NCI-H2227 treated with DMSO at 0.1 percent for 48 hours (cell line): ENCODE data around the gene CSGALNACT2.
"Not testable (repeated sequence)": the region's sequence is repeated elsewhere in the genome, so short reads cannot be mapped to it uniquely, and the experiment has no call there.

Experiments used
- DNase-seq: peaks from one replicate; lab custom pipeline; 2025; lab: John Stamatoyannopoulos, UW

Gene CSGALNACT2

GRCh38 chr10:43125274-43125845, 12.9 kb upstream of the CSGALNACT2 start:
- DNase-seq: no peak

- DNase-seq: no peak
These were observed 12.1 kb upstream of the CSGALNACT2 start for GRCh38 chr10:43125881-43126731.

GRCh38 chr10:43126759-43127424, 11.4 kb upstream of the CSGALNACT2 start:
- DNase-seq: no peak

GRCh38 chr10:43127442-43127841, 10.8 kb upstream of the CSGALNACT2 start:
- DNase-seq: no peak

- DNase-seq: no peak
These were observed 9.9 kb upstream of the CSGALNACT2 start for GRCh38 chr10:43128331-43128730.

GRCh38 chr10:43128958-43129706, 9.1 kb upstream of the CSGALNACT2 start:
- DNase-seq: no peak

- no peak for DNase-seq
These were observed 7.5 kb upstream of the CSGALNACT2 start for GRCh38 chr10:43130770-43131171.

- no peak for DNase-seq
These were observed 7.0 kb upstream of the CSGALNACT2 start for GRCh38 chr10:43131256-43131655.

- DNase-seq: no peak
These were observed 6.3 kb upstream of the CSGALNACT2 start for GRCh38 chr10:43131906-43132305.

GRCh38 chr10:43132867-43133787, 5.1 kb upstream of the CSGALNACT2 start:
- no peak for DNase-seq

- no peak for DNase-seq
These were observed 3.9 kb upstream of the CSGALNACT2 start for GRCh38 chr10:43134126-43134905.

- no peak for DNase-seq
These were observed 3.2 kb upstream of the CSGALNACT2 start for GRCh38 chr10:43135064-43135463.

- no peak for DNase-seq
These were observed 2.6 kb upstream of the CSGALNACT2 start for GRCh38 chr10:43135656-43136055.

- no peak for DNase-seq
These were observed 1.8 kb upstream of the CSGALNACT2 start for GRCh38 chr10:43136432-43136831.

GRCh38 chr10:43136995-43137716, 1.1 kb upstream of the CSGALNACT2 start:
- DNase-seq: peak; percentile 57

GRCh38 chr10:43137717-43138020, 576 bp upstream of the CSGALNACT2 start:
- DNase-seq: peak; percentile 57

GRCh38 chr10:43138757-43139241, 554 bp downstream of the CSGALNACT2 start:
- DNase-seq: peak; percentile 9

GRCh38 chr10:43141421-43141820, 3.2 kb downstream of the CSGALNACT2 start:
- DNase-seq: no peak

GRCh38 chr10:43145311-43145710, 7.1 kb downstream of the CSGALNACT2 start:
- no peak for DNase-seq

- not testable (repeated sequence) for DNase-seq
These were observed 7.7 kb downstream of the CSGALNACT2 start for GRCh38 chr10:43145936-43146335.
